Body of pancreas (tissue), 4 donors: ENCODE measurements around the gene MAN2A2. TPM values are rescaled to one million over a fixed set of nuclear protein-coding genes. Genes with fewer than 3 reads are reported as not detected.

Source experiments
- ATAC-seq: fragments of 150-250 bp; one replicate; pipeline ENCODE4 v1.9.1; 2016
- DNase-seq, 4 donors: peaks; one replicate each; pipeline ENCODE4 v3.0.0-alpha.2; 2019
- H3K27ac ChIP-seq, 4 donors: fragments of 200-600 bp; sonication (generic); 1 replicate in 3 of 4; 2 replicates in 1 of 4; pipeline versions ENCODE4 v1.5.1 to v1.6.1; 2016 to 2019; ENCODE audit warnings: mild to moderate bottlenecking in 1 of 4, mixed read lengths in 1 of 4, moderate library complexity in 1 of 4
- H3K27me3 ChIP-seq, 2 donors: fragments of 200-600 bp; sonication (generic); one replicate each; pipeline ENCODE4 v1.6.0; 2016; ENCODE audit warnings: mild to moderate bottlenecking in 1 of 2
- H3K36me3 ChIP-seq, 2 donors: fragments of 200-600 bp; sonication (generic); replicated peaks in 1 of 2; 2 replicates each; pipeline ENCODE4 v1.5.1; 2016; ENCODE audit warnings: low read depth in 2 of 2; ENCODE audit not compliant: insufficient read depth in 1 of 2
- H3K4me1 ChIP-seq: fragments of 200-600 bp; sonication (generic); one replicate; pipeline ENCODE4 v1.6.0; 2016
- H3K4me3 ChIP-seq, 2 donors: fragments of 200-600 bp; sonication (generic); 1 replicate in 1 of 2; 2 replicates in 1 of 2; pipeline ENCODE4 v1.5.1; 2016 to 2019
- H3K9me3 ChIP-seq, 3 donors: fragments of 200-600 bp; sonication (generic); 1 replicate in 2 of 3; 2 replicates in 1 of 3; pipeline ENCODE4 v1.5.1; 2016
- POLR2A ChIP-seq, 3 donors: fragments of 450-650 bp; IDR thresholded peaks; one replicate each; pipeline ENCODE4 v1.6.1; 2016; ENCODE audit warnings: antibody characterized with exemption in 3 of 3, mild to moderate bottlenecking in 2 of 3
- WGBS, 2 donors: methylation state at CpG; one replicate each; pipeline ENCODE4 v1.1.5; 2017; 5-methylcytosine and 5-hydroxymethylcytosine counted together
- intact Hi-C: fragments of 100-400 bp; cut with DNase I; formaldehyde crosslinking; loops from one replicate; pipeline ENCODE4 v1.15.1; 2023
- total RNA-seq, 2 donors: library from RNA; depleted of rRNA; stranded (reverse); fragments of >200 nt; gene quantifications; one replicate each; pipeline ENCODE4 v1.1.0, GENCODE V29; 2016
- TF ChIP-seq, protein P1 (sequence below), 7 experiments: fragments of 450-650 bp in 4 of 7; fragments of 200-600 bp in 3 of 7; sonication (generic) in 3 of 7; IDR thresholded peaks; one replicate each; pipeline ENCODE4 v1.5.1; 2016 to 2019; ENCODE audit warnings: antibody characterized with exemption in 7 of 7

The MAN2A2 gene
- total RNA-seq, 2 donors from 2014 or later: 78.9 to 138 TPM

DNA sequence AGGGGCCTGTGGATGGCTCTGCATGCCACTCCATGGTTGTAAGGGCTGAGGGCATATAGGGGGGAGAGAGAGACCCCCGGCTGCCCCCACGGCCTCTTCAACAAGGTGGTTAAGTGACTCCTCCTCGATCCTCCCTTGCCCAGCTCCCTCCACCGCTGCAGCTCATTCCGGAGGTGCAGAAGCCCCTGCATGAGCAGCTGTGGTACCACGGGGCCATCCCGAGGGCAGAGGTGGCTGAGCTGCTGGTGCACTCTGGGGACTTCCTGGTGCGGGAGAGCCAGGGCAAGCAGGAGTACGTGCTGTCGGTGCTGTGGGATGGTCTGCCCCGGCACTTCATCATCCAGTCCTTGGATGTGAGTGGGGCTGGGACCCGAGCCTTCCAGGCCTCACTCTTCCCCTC lies 12.3 kb upstream of the MAN2A2 start:
- no peak for DNase-seq
- Histone ChIP-seq H3K27me3 (no peaks in the 10 kb centered on the region), H3K36me3 (no peaks in the 10 kb centered on the region), H3K27ac (no peak overlapping the region), H3K9me3 (no peaks in the 10 kb centered on the region), H3K4me3 (no peak overlapping the region), H3K4me1 (peaks cover 6% of the 10 kb centered on the region)
- WGBS, 2 donors: 55 to 78% methylated on average over 7 to 12 of the region's 12 CpGs
- no peak for TF ChIP-seq POLR2A (IDR thresholded peaks at IDR 0.05)
- no peak for ATAC-seq
- intact Hi-C loops: no loop called here

GRCh38 chr15:90891346-90891949 lies 11.7 kb upstream of the MAN2A2 start:
- 56 to 72% methylated on average over 5 to 8 of the region's 8 CpGs for WGBS, 2 donors
- no peak for TF ChIP-seq POLR2A (IDR thresholded peaks at IDR 0.05)
- TF ChIP-seq, protein P1, sequence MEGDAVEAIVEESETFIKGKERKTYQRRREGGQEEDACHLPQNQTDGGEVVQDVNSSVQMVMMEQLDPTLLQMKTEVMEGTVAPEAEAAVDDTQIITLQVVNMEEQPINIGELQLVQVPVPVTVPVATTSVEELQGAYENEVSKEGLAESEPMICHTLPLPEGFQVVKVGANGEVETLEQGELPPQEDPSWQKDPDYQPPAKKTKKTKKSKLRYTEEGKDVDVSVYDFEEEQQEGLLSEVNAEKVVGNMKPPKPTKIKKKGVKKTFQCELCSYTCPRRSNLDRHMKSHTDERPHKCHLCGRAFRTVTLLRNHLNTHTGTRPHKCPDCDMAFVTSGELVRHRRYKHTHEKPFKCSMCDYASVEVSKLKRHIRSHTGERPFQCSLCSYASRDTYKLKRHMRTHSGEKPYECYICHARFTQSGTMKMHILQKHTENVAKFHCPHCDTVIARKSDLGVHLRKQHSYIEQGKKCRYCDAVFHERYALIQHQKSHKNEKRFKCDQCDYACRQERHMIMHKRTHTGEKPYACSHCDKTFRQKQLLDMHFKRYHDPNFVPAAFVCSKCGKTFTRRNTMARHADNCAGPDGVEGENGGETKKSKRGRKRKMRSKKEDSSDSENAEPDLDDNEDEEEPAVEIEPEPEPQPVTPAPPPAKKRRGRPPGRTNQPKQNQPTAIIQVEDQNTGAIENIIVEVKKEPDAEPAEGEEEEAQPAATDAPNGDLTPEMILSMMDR (IDR thresholded peaks at IDR 0.05): no peak
- ATAC-seq (no peak), DNase-seq (no peak)
- Histone ChIP-seq H3K9me3 (no peaks in the 10 kb centered on the region), H3K27me3 (no peaks in the 10 kb centered on the region), H3K4me3 (no peak overlapping the region), H3K4me1 (no peaks in the 10 kb centered on the region), H3K27ac (no peak overlapping the region), H3K36me3 (no peaks in the 10 kb centered on the region)
- intact Hi-C loops: no loop called here

DNA sequence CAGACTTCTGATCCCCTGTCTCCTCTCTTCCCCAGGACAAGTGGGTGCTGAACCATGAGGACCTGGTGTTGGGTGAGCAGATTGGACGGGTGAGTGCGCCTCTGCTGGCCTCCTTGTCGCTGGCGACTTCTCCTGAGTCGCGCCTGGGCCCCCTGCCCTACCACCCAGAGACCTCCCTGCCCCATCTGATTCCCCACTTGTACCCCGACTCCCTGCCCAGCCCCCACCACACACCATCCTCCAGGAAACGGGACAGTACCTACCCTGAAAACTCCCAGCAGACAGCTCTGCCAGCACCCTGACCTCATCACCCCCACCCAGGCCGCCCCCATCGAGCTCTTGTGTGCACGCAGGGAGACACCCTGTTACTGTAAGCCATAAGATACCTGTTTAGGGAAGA lies 11.1 kb upstream of the MAN2A2 start:
- DNase-seq (no peak), ATAC-seq (no peak)
- no peaks in the 10 kb centered on the region for H3K36me3 ChIP-seq
- H3K9me3 ChIP-seq: no peaks in the 10 kb centered on the region
- no peaks in the 10 kb centered on the region for H3K27me3 ChIP-seq
- intact Hi-C loops: no loop called here
- TF ChIP-seq POLR2A (IDR thresholded peaks at IDR 0.05): no peak
- TF ChIP-seq, protein P1 (IDR thresholded peaks at IDR 0.05): no peak
- no peaks in the 10 kb centered on the region for H3K4me1 ChIP-seq
- no peak overlapping the region for H3K4me3 ChIP-seq
- WGBS, 2 donors: 75 to 79% methylated on average over 11 of the region's 11 CpGs
- H3K27ac ChIP-seq: no peak overlapping the region

- no peak for TF ChIP-seq POLR2A (IDR thresholded peaks at IDR 0.05)
- TF ChIP-seq, protein P1 (IDR thresholded peaks at IDR 0.05): no peak
- Histone ChIP-seq H3K36me3 (no peaks in the 10 kb centered on the region), H3K27ac (no peak overlapping the region), H3K27me3 (no peaks in the 10 kb centered on the region), H3K4me1 (no peaks in the 10 kb centered on the region), H3K9me3 (no peaks in the 10 kb centered on the region), H3K4me3 (no peak overlapping the region)
- 86 to 88% methylated on average over 21 to 27 of the region's 29 CpGs for WGBS, 2 donors
- DNase-seq: no peak
- ATAC-seq: no peak
- intact Hi-C loops: no loop called here
Observed at GRCh38 chr15:90892498-90893174, 10.5 kb upstream of the MAN2A2 start.

DNA sequence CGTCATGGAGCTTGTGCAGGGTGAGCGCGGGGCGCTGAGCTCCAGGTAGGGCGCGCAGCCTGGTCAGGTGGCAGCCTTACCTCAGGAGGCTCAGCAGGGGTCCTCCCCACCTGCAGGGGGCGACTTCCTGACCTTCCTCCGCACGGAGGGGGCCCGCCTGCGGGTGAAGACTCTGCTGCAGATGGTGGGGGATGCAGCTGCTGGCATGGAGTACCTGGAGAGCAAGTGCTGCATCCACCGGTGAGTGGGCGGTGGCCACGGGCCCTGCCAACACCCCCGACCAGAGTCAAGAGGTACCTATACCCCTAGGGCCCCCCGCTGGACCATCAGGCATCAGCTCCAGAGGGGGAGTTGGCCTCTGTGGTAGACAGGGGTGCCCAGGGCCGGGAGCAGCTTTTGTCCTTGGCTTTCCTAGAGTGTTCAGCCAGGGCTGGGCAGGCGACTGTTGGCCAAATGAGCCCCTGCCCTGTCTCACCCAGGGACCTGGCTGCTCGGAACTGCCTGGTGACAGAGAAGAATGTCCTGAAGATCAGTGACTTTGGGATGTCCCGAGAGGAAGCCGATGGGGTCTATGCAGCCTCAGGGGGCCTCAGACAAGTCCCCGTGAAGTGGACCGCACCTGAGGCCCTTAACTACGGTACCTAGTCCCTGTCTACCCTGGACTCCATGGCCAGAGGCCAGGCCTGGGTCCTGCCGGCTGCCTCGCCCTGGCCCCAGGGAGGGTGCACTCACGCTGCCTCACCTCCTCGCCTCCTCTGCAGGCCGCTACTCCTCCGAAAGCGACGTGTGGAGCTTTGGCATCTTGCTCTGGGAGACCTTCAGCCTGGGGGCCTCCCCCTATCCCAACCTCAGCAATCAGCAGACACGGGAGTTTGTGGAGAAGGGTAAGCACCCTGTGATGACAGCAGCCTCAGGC lies 9.7 kb upstream of the MAN2A2 start:
- intact Hi-C loops: no loop called here
- DNase-seq (no peak), ATAC-seq (no peak)
- Histone ChIP-seq H3K27me3 (no peaks in the 10 kb centered on the region), H3K27ac (no peak overlapping the region), H3K4me1 (no peaks in the 10 kb centered on the region), H3K4me3 (no peak overlapping the region), H3K36me3 (no peaks in the 10 kb centered on the region), H3K9me3 (no peaks in the 10 kb centered on the region)
- 86 to 90% methylated on average over 19 to 20 of the region's 33 CpGs for WGBS, 2 donors
- TF ChIP-seq, protein P1 (IDR thresholded peaks at IDR 0.05): peak in 1 of 7 experiments; percentile 4
- TF ChIP-seq POLR2A (IDR thresholded peaks at IDR 0.05): no peak
